Ascending aorta (tissue), 2 donors: ENCODE results near the gene PCSK2. TPM values are rescaled to one million over a fixed set of nuclear protein-coding genes. Genes with fewer than 3 reads are reported as not detected.

ENCODE experiments used
- DNase-seq, 2 donors: peaks; one replicate each; pipeline ENCODE4 v3.0.0-alpha.2; 2019; ENCODE audit warnings: low spot score in 2 of 2
- H3K27ac ChIP-seq, 2 donors: fragments of 200-600 bp; sonication (generic); one replicate each; pipeline ENCODE4 v1.5.1; 2016 to 2017; ENCODE audit warnings: mild to moderate bottlenecking in 1 of 2
- H3K27me3 ChIP-seq: fragments of 200-600 bp; sonication (generic); one replicate; pipeline ENCODE4 v1.5.1; 2017
- H3K36me3 ChIP-seq, 2 donors: fragments of 200-600 bp; sonication (generic); one replicate each; pipeline ENCODE4 v1.5.1; 2016
- H3K4me1 ChIP-seq, 2 donors: fragments of 200-600 bp; sonication (generic); one replicate each; pipeline ENCODE4 v1.5.1; 2016 to 2017; ENCODE audit warnings: mild to moderate bottlenecking in 1 of 2
- H3K4me3 ChIP-seq, 2 donors: fragments of 200-600 bp; sonication (generic); one replicate each; pipeline ENCODE4 v1.5.1; 2016 to 2017; ENCODE audit warnings: mild to moderate bottlenecking in 1 of 2
- H3K9me3 ChIP-seq, 2 donors: fragments of 200-600 bp; sonication (generic); one replicate each; pipeline ENCODE4 v1.5.1; 2016
- intact Hi-C: fragments of 100-400 bp; cut with DNase I; formaldehyde crosslinking; loops from one replicate; pipeline ENCODE4 v1.15.1; 2023
- total RNA-seq: library from RNA; depleted of rRNA; stranded (reverse); fragments of >200 nt; gene quantifications from one replicate; pipeline ENCODE4 v1.1.0, GENCODE V29; 2016
- TF ChIP-seq, protein P1 (sequence below), 3 experiments: fragments of 200-600 bp in 2 of 3; fragments of 450-650 bp in 1 of 3; sonication (generic) in 2 of 3; IDR thresholded peaks; one replicate each; pipeline ENCODE4 v1.5.1; 2016 to 2019; ENCODE audit warnings: antibody characterized with exemption in 3 of 3, mild to moderate bottlenecking in 1 of 3, moderate library complexity in 1 of 3

Gene PCSK2
- total RNA-seq, 1 donor from 2014 or later = not detected

GRCh38 chr20:17358854-17359253, 132.0 kb downstream of the PCSK2 start:
- no peaks in the 10 kb centered on the region for H3K36me3 ChIP-seq
- TF ChIP-seq, protein P1, sequence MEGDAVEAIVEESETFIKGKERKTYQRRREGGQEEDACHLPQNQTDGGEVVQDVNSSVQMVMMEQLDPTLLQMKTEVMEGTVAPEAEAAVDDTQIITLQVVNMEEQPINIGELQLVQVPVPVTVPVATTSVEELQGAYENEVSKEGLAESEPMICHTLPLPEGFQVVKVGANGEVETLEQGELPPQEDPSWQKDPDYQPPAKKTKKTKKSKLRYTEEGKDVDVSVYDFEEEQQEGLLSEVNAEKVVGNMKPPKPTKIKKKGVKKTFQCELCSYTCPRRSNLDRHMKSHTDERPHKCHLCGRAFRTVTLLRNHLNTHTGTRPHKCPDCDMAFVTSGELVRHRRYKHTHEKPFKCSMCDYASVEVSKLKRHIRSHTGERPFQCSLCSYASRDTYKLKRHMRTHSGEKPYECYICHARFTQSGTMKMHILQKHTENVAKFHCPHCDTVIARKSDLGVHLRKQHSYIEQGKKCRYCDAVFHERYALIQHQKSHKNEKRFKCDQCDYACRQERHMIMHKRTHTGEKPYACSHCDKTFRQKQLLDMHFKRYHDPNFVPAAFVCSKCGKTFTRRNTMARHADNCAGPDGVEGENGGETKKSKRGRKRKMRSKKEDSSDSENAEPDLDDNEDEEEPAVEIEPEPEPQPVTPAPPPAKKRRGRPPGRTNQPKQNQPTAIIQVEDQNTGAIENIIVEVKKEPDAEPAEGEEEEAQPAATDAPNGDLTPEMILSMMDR (IDR thresholded peaks at IDR 0.05) = no peak
- no peaks in the 10 kb centered on the region for H3K27me3 ChIP-seq
- H3K27ac ChIP-seq = no peak overlapping the region
- H3K4me1 ChIP-seq = no peaks in the 10 kb centered on the region
- DNase-seq = no peak
- H3K4me3 ChIP-seq = no peak overlapping the region
- H3K9me3 ChIP-seq = no peaks in the 10 kb centered on the region
- intact Hi-C loops = no loop called here

DNA sequence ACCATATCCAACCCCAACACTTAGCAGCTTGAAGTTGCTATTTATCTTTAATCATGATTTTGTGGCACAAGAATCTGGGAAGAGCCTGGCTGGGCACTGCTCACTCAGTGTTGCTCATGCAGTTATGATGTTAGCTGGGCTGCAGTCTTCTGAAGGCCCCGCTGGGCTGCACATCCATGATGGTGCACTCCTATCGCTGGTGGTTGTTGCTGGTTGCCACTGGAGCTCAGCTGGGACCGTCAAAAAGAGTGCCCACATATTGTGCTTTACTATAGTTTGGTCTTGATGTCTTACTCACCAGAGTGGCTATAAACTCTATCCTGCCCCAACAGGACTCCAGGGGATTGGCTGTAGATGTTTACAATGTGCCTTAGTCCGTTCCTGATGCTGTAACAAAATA, 137.8 kb downstream of the PCSK2 start:
- Histone ChIP-seq H3K4me1 (no peaks in the 10 kb centered on the region), H3K9me3 (no peaks in the 10 kb centered on the region), H3K27ac (no peak overlapping the region), H3K4me3 (no peak overlapping the region), H3K27me3 (no peaks in the 10 kb centered on the region), H3K36me3 (no peaks in the 10 kb centered on the region)
- no peak for DNase-seq
- intact Hi-C loops = no loop called here
- TF ChIP-seq, protein P1 (IDR thresholded peaks at IDR 0.05) = no peak

- Histone ChIP-seq H3K27ac (no peak overlapping the region), H3K27me3 (no peaks in the 10 kb centered on the region), H3K9me3 (no peaks in the 10 kb centered on the region), H3K36me3 (no peaks in the 10 kb centered on the region), H3K4me3 (no peak overlapping the region), H3K4me1 (no peaks in the 10 kb centered on the region)
- TF ChIP-seq, protein P1 (IDR thresholded peaks at IDR 0.05) = no peak
- intact Hi-C loops = no loop called here
- DNase-seq = no peak
Observed at GRCh38 chr20:17365831-17366230, 139.0 kb downstream of the PCSK2 start.

DNA sequence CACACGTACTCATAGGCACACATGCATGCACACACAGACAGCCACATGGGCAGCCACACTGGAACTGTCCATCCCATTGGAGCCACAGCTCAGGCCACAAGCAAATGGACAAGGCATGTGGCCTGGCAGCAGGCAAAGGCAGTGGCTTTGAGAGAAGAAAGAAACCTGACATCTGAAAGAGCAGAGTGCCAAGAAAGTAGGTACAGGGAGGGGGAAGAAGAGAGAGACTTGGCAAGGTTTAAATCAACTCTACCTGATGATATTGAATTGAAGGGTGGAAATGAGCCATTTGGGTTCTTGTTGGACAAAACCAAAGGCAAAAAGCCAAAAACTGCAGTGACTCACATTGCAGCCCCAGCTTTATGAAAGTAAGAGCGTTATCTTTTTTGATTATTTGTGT, 142.7 kb downstream of the PCSK2 start:
- intact Hi-C loops = no loop called here
- TF ChIP-seq, protein P1 (IDR thresholded peaks at IDR 0.05) = no peak

GRCh38 chr20:17372806-17373440, 146.1 kb downstream of the PCSK2 start:
- H3K4me3 ChIP-seq = no peak overlapping the region
- no peak for DNase-seq
- no peaks in the 10 kb centered on the region for H3K9me3 ChIP-seq
- no peaks in the 10 kb centered on the region for H3K27me3 ChIP-seq
- no peaks in the 10 kb centered on the region for H3K36me3 ChIP-seq
- intact Hi-C loops = no loop called here
- H3K27ac ChIP-seq = no peak overlapping the region
- no peaks in the 10 kb centered on the region for H3K4me1 ChIP-seq
- TF ChIP-seq, protein P1 (IDR thresholded peaks at IDR 0.05) = no peak

More for the DNA sequence above, 142.7 kb downstream of the PCSK2 start:
- H3K4me3 ChIP-seq = no peak overlapping the region
- no peaks in the 10 kb centered on the region for H3K9me3 ChIP-seq
- no peak for DNase-seq
- no peaks in the 10 kb centered on the region for H3K27me3 ChIP-seq
- H3K27ac ChIP-seq = no peak overlapping the region
- no peaks in the 10 kb centered on the region for H3K4me1 ChIP-seq
- no peaks in the 10 kb centered on the region for H3K36me3 ChIP-seq

- H3K36me3 ChIP-seq = no peaks in the 10 kb centered on the region
- H3K27ac ChIP-seq = no peak overlapping the region
- intact Hi-C loops = no loop called here
- no peaks in the 10 kb centered on the region for H3K9me3 ChIP-seq
- TF ChIP-seq, protein P1 (IDR thresholded peaks at IDR 0.05) = no peak
- no peaks in the 10 kb centered on the region for H3K27me3 ChIP-seq
- no peak for DNase-seq
- no peak overlapping the region for H3K4me3 ChIP-seq
- no peaks in the 10 kb centered on the region for H3K4me1 ChIP-seq
Observed at GRCh38 chr20:17374086-17374485, 147.2 kb downstream of the PCSK2 start.
